Activated CD8-positive, alpha-beta memory T cell treated with anti-CD3 and anti-CD28 coated beads for 48 hours (primary cell): ENCODE measurements around the gene ZNF722.
"Not testable (repeated sequence)": the region's sequence is repeated elsewhere in the genome, so short reads cannot be mapped to it uniquely, and the experiment has no call there.

ENCODE experiments used
- DNase-seq, 3 experiments: peaks; one replicate each; pipeline ENCODE4 v3.0.0-alpha.2; 2020; ENCODE audit warnings: low read depth in 2 of 3, low spot score in 2 of 3

The ZNF722 gene

GRCh38 chr7:63998549-63998948, at the start of gene ZNF722:
Gene ZNF722, plus strand, starts transcription at chr7:63998849. Its CDS starts 113 bp downstream, at chr7:63998962.
- DNase-seq = no peak

- DNase-seq = no peak
Measured at GRCh38 chr7:63953181-63953580, 45.5 kb upstream of the ZNF722 start.

GRCh38 chr7:63968629-63969028, 30.0 kb upstream of the ZNF722 start:
- DNase-seq = no peak

- DNase-seq = not testable (repeated sequence)
Measured at GRCh38 chr7:64015496-64015895, 16.8 kb downstream of the ZNF722 start.

GRCh38 chr7:64035388-64035787, 36.7 kb downstream of the ZNF722 start:
- DNase-seq = no peak

GRCh38 chr7:64037095-64037494, 38.4 kb downstream of the ZNF722 start:
- no peak for DNase-seq

- no peak for DNase-seq
Measured at GRCh38 chr7:64045301-64046040, 46.8 kb downstream of the ZNF722 start, which contains the start of gene ZNF727. Gene ZNF727, plus strand, starts transcription at chr7:64045434. Its CDS starts 188 bp downstream, at chr7:64045622.

GRCh38 chr7:64046041-64046389, 47.4 kb downstream of the ZNF722 start:
- no peak for DNase-seq
